ENCODE results near the gene HECW1. TPM values are rescaled to one million over a fixed set of nuclear protein-coding genes. Genes with fewer than 3 reads are reported as not detected.
"Not testable (repeated sequence)": the region's sequence is repeated elsewhere in the genome, so short reads cannot be mapped to it uniquely, and the experiment has no call there.

Gene HECW1
- total and polyA plus RNA-seq, 8 donors: 0.29 to 5.1 (median 3.2) TPM

GRCh38 chr7:43215061-43215460, 102.6 kb downstream of the HECW1 start:
- Histone ChIP-seq H3K27ac (no peak overlapping the region), H3K27me3 (peaks cover 0 to 16% of the 10 kb centered on the region in 2 donors), H3K9me3 (no peaks in the 10 kb centered on the region), H3K36me3 (no peaks in the 10 kb centered on the region), H3K4me1 (no peaks in the 10 kb centered on the region), H3K4me3 (no peak overlapping the region)
- no peak for TF ChIP-seq CTCF (IDR thresholded peaks at IDR 0.05)
- ATAC-seq: no peak
- no peak for DNase-seq
- intact Hi-C loops (cut with DNase I): no loop called here

GRCh38 chr7:43217055-43217454, 104.6 kb downstream of the HECW1 start:
- no peaks in the 10 kb centered on the region for H3K36me3 ChIP-seq
- ATAC-seq (no peak), DNase-seq (no peak)
- H3K4me1 ChIP-seq: no peaks in the 10 kb centered on the region
- intact Hi-C loops (cut with DNase I): no loop called here
- H3K9me3 ChIP-seq: no peaks in the 10 kb centered on the region
- peaks cover 0 to 16% of the 10 kb centered on the region in 2 donors for H3K27me3 ChIP-seq
- TF ChIP-seq CTCF (IDR thresholded peaks at IDR 0.05): no peak
- no peak overlapping the region for H3K27ac ChIP-seq
- H3K4me3 ChIP-seq: no peak overlapping the region

- DNase-seq; H3K4me3 ChIP-seq; ATAC-seq; H3K4me1 ChIP-seq; H3K36me3 ChIP-seq; H3K27ac ChIP-seq; intact Hi-C loops (cut with DNase I); H3K9me3 ChIP-seq: not testable (repeated sequence)
- peaks cover 0 to 16% of the 10 kb centered on the region in 2 donors for H3K27me3 ChIP-seq
Observed at GRCh38 chr7:43218901-43219300, 106.5 kb downstream of the HECW1 start.

GRCh38 chr7:43220250-43220649, 107.8 kb downstream of the HECW1 start:
- no peak overlapping the region for H3K27ac ChIP-seq
- ATAC-seq: no peak
- H3K27me3 ChIP-seq: peaks cover 0 to 12% of the 10 kb centered on the region in 2 donors
- no peaks in the 10 kb centered on the region for H3K4me1 ChIP-seq
- DNase-seq: no peak
- no peaks in the 10 kb centered on the region for H3K36me3 ChIP-seq
- intact Hi-C loops (cut with DNase I): no loop called here
- no peak for TF ChIP-seq CTCF (IDR thresholded peaks at IDR 0.05)
- no peak overlapping the region for H3K4me3 ChIP-seq
- H3K9me3 ChIP-seq: no peaks in the 10 kb centered on the region

- no peak overlapping the region for H3K27ac ChIP-seq
- no peaks in the 10 kb centered on the region for H3K9me3 ChIP-seq
- peaks cover 0 to 12% of the 10 kb centered on the region in 2 donors for H3K27me3 ChIP-seq
- no peak for TF ChIP-seq CTCF (IDR thresholded peaks at IDR 0.05)
- no peaks in the 10 kb centered on the region for H3K36me3 ChIP-seq
- DNase-seq: no peak
- intact Hi-C loops (cut with DNase I): no loop called here
- H3K4me1 ChIP-seq: no peaks in the 10 kb centered on the region
- H3K4me3 ChIP-seq: no peak overlapping the region
- no peak for ATAC-seq
Observed at GRCh38 chr7:43220742-43221141, 108.3 kb downstream of the HECW1 start.

- DNase-seq: no peak
- ATAC-seq: no peak
- Histone ChIP-seq H3K27me3 (peaks cover 0 to 16% of the 10 kb centered on the region in 2 donors), H3K36me3 (no peaks in the 10 kb centered on the region), H3K4me3 (no peak overlapping the region), H3K9me3 (no peaks in the 10 kb centered on the region), H3K4me1 (no peaks in the 10 kb centered on the region), H3K27ac (no peak overlapping the region)
- intact Hi-C loops (cut with DNase I): no loop called here
- no peak for TF ChIP-seq CTCF (IDR thresholded peaks at IDR 0.05)
Observed at GRCh38 chr7:43229801-43230200, 117.4 kb downstream of the HECW1 start.

Measured in left lung (tissue), 10 donors.